ENCODE measurements around the gene SORCS2. TPM values are rescaled to one million over a fixed set of nuclear protein-coding genes. Genes with fewer than 3 reads are reported as not detected.

Gene SORCS2
- polyA plus RNA-seq, 1 of the 3 experiments (the other 2 are of a cell fraction), result 1.6 TPM

DNA sequence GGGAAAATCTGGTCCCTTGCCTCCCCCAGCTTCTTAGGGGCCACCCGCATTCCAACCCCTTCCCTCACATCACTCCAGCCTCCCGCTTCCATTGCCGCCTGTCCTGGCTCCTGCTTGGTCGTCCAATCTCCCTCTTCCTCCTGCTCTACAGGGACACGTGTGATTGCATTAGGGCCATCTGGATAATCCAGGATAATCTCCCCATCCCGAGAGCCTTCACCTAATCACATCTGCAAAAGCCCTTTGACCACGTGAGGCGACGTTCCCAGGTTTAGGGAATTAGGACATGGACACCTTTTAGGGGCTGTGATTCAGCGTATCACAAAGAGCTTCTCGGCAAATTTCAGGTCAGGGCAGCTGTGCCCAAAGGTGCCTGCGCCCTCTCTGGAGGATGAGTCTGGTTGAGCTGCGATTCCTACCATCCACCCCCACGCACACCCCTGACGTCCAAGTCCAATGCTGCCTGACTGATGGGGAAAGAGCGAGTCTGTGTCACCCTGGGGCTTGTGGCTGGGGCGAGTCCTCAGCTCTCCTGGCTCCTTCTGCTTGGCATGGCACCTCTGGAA is 137.8 kb downstream of the SORCS2 start:
- CTCF ChIA-PET, result interaction anchor here (0.7 to 1.0 kb wide), 3 partner anchors 50 to 173 kb away, joined by 3 to 4 read pairs (median 3); no protein-coding TSS in a partner anchor
- H3K4me2 ChIP-seq, result no peak overlapping the region
- H4K20me1 ChIP-seq (ENCODE audit: insufficient read depth), result no peaks in the 10 kb centered on the region
- 88% methylated on average over 17 of the region's 17 CpGs for WGBS (ENCODE audit: low lambda C conversion rate)
- H3K4me1 ChIP-seq (ENCODE audit: control insufficient read depth in 1 of 2, insufficient read depth in 2 of 2, low read depth in 1 of 2, low read length in 1 of 2), result peaks cover 0 to 10% of the 10 kb centered on the region in 2 experiments; a peak in 3 of 4 replicates
- H3K9me3 ChIP-seq, result no peaks in the 10 kb centered on the region
- H3K4me3 ChIP-seq (ENCODE audit: low read depth in 2 of 2, low read length in 1 of 2), result no peak overlapping the region
- POLR2A ChIA-PET, result no interaction called here
- no peaks in the 10 kb centered on the region for H3K36me3 ChIP-seq (replicated peaks in 1 of 2; ENCODE audit: control insufficient read depth in 1 of 2, insufficient read depth in 2 of 2, low read length in 1 of 2)
- H2AFZ ChIP-seq (ENCODE audit: low read depth), result no peak overlapping the region
- H3K9ac ChIP-seq, result no peak overlapping the region
- H3K27me3 ChIP-seq (ENCODE audit: insufficient read depth), result no peaks in the 10 kb centered on the region
- H3K79me2 ChIP-seq (ENCODE audit: insufficient read depth), result no peaks in the 10 kb centered on the region
- no peak overlapping the region for H3K27ac ChIP-seq (ENCODE audit: low read depth in 2 of 2, low read length in 1 of 2)
- TF ChIP-seq SIN3A (IDR thresholded peaks at IDR 0.05; ENCODE audit: borderline replicate concordance, low read depth, low read length) (no peak), NRF1 (IDR thresholded peaks at IDR 0.05; ENCODE audit: low read depth, low read length) (no peak), TCF12 (IDR thresholded peaks at IDR 0.05) (no peak), MXI1 (IDR thresholded peaks at IDR 0.05; ENCODE audit: low read depth, low read length) (no peak), NFIC (IDR thresholded peaks at IDR 0.05; ENCODE audit: borderline replicate concordance) (no peak), FOXM1 (IDR thresholded peaks at IDR 0.05; ENCODE audit: low read depth) (no peak), RAD21 (IDR thresholded peaks at IDR 0.05; ENCODE audit: low read length) (no peak), YY1 (IDR thresholded peaks at IDR 0.05; ENCODE audit: low read depth) (no peak), FOXJ3 (CRISPR knock-in tag; IDR thresholded peaks at IDR 0.05) (no peak), TAF1 (IDR thresholded peaks at IDR 0.05; ENCODE audit: borderline replicate concordance, low read depth, low read length) (no peak), JUND (IDR thresholded peaks at IDR 0.05) (no peak), TEAD4 (IDR thresholded peaks at IDR 0.05; ENCODE audit: borderline replicate concordance, insufficient read depth) (no peak), GATA2 (CRISPR knock-in tag; IDR thresholded peaks at IDR 0.05) (no peak), RFX5 (IDR thresholded peaks at IDR 0.05; ENCODE audit: low read length) (no peak), RCOR1 (IDR thresholded peaks at IDR 0.05; ENCODE audit: low read length) (no peak)
- TF ChIP-seq, protein P1, sequence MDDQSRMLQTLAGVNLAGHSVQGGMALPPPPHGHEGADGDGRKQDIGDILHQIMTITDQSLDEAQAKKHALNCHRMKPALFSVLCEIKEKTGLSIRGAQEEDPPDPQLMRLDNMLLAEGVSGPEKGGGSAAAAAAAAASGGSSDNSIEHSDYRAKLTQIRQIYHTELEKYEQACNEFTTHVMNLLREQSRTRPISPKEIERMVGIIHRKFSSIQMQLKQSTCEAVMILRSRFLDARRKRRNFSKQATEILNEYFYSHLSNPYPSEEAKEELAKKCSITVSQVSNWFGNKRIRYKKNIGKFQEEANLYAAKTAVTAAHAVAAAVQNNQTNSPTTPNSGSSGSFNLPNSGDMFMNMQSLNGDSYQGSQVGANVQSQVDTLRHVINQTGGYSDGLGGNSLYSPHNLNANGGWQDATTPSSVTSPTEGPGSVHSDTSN (IDR thresholded peaks at IDR 0.05), result no peak
- TF ChIP-seq, protein P2, sequence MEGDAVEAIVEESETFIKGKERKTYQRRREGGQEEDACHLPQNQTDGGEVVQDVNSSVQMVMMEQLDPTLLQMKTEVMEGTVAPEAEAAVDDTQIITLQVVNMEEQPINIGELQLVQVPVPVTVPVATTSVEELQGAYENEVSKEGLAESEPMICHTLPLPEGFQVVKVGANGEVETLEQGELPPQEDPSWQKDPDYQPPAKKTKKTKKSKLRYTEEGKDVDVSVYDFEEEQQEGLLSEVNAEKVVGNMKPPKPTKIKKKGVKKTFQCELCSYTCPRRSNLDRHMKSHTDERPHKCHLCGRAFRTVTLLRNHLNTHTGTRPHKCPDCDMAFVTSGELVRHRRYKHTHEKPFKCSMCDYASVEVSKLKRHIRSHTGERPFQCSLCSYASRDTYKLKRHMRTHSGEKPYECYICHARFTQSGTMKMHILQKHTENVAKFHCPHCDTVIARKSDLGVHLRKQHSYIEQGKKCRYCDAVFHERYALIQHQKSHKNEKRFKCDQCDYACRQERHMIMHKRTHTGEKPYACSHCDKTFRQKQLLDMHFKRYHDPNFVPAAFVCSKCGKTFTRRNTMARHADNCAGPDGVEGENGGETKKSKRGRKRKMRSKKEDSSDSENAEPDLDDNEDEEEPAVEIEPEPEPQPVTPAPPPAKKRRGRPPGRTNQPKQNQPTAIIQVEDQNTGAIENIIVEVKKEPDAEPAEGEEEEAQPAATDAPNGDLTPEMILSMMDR (IDR thresholded peaks at IDR 0.05), result no peak
- TF ChIP-seq, protein P3, sequence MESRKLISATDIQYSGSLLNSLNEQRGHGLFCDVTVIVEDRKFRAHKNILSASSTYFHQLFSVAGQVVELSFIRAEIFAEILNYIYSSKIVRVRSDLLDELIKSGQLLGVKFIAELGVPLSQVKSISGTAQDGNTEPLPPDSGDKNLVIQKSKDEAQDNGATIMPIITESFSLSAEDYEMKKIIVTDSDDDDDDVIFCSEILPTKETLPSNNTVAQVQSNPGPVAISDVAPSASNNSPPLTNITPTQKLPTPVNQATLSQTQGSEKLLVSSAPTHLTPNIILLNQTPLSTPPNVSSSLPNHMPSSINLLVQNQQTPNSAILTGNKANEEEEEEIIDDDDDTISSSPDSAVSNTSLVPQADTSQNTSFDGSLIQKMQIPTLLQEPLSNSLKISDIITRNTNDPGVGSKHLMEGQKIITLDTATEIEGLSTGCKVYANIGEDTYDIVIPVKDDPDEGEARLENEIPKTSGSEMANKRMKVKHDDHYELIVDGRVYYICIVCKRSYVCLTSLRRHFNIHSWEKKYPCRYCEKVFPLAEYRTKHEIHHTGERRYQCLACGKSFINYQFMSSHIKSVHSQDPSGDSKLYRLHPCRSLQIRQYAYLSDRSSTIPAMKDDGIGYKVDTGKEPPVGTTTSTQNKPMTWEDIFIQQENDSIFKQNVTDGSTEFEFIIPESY (IDR thresholded peaks at IDR 0.05; ENCODE audit: borderline replicate concordance, low read depth), result no peak
- TF ChIP-seq, protein P4, sequence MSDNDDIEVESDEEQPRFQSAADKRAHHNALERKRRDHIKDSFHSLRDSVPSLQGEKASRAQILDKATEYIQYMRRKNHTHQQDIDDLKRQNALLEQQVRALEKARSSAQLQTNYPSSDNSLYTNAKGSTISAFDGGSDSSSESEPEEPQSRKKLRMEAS (IDR thresholded peaks at IDR 0.05; ENCODE audit: low read depth), result no peak
- no peaks in the 10 kb centered on the region for H3K9me2 ChIP-seq
- no peak for DNase-seq
- H3F3A ChIP-seq (replicated peaks; ENCODE audit: insufficient read depth), result no peaks in the 10 kb centered on the region

Data from SK-N-SH (cell line).